B cell (primary cell): ENCODE data around the gene PRKCA. TPM values are rescaled to one million over a fixed set of nuclear protein-coding genes. Genes with fewer than 3 reads are reported as not detected.

Experiments used
- ATAC-seq: fragments of 200-7000 bp; cut with Tn5 transposase; one replicate; pipeline ENCODE4 v1.10.0; 2021; ENCODE audit warnings: low read depth, mild to moderate bottlenecking, moderate number of reproducible peaks, moderate library complexity
- CTCF ChIA-PET: fragments of 350-600 bp; sonication (Branson Sonifier 250); formaldehyde crosslinking; loops from one replicate; lab custom pipeline; 2021; ENCODE audit warnings: antibody characterized with exemption, inconsistent platforms; lab: Charles Lee
- POLR2A ChIA-PET: fragments of 350-600 bp; sonication (Branson Sonifier 250); formaldehyde crosslinking; loops from one replicate; lab custom pipeline; 2021; ENCODE audit warnings: antibody characterized with exemption; lab: Charles Lee
- DNase-seq: peaks from one replicate; pipeline ENCODE4 v3.0.0; 2013
- H2AFZ ChIP-seq: 2 replicates; pipeline ENCODE4 v1.6.1; 2012; ENCODE audit warnings: mild to moderate bottlenecking, low read depth, low read length; ENCODE audit not compliant: insufficient read depth, poor library complexity, severe bottlenecking
- H3K27ac ChIP-seq, 2 donors: 1 replicate in 1 of 2; 2 replicates in 1 of 2; pipeline ENCODE4 v1.5.1; 2012 to 2013; ENCODE audit warnings: low read length in 2 of 2, mild to moderate bottlenecking in 2 of 2, moderate library complexity in 1 of 2
- H3K27me3 ChIP-seq, 4 experiments: fragments of 200-600 bp in 1 of 4; sonication (generic) in 1 of 4; replicated peaks in 1 of 4; 1 replicate in 2 of 4; 2 replicates in 2 of 4; pipeline versions ENCODE4 v1.6.1 to v1.7.0; 2013 to 2016; ENCODE audit warnings: low read length in 3 of 4, mild to moderate bottlenecking in 2 of 4, mixed read lengths in 1 of 4, moderate library complexity in 1 of 4; ENCODE audit not compliant: insufficient read depth in 4 of 4, control insufficient read depth in 3 of 4; ENCODE audit errors: control extremely low read depth in 1 of 4
- H3K36me3 ChIP-seq, 2 experiments: replicated peaks in 1 of 2; 1 replicate in 1 of 2; 2 replicates in 1 of 2; pipeline versions ENCODE4 v1.6.1 to v1.7.1; 2013; ENCODE audit warnings: low read length in 1 of 2; ENCODE audit not compliant: insufficient read depth in 2 of 2, control insufficient read depth in 1 of 2; ENCODE audit errors: control extremely low read depth in 1 of 2, extremely low read depth in 1 of 2
- H3K4me1 ChIP-seq, 2 donors: fragments of 200-600 bp in 1 of 2; sonication (generic) in 1 of 2; 1 replicate in 1 of 2; 2 replicates in 1 of 2; pipeline versions ENCODE4 v1.5.1 to v1.6.1; 2013 to 2017; ENCODE audit warnings: low read length in 2 of 2; ENCODE audit not compliant: control insufficient read depth in 2 of 2, insufficient read depth in 2 of 2
- H3K4me2 ChIP-seq: replicated peaks from 2 replicates; pipeline ENCODE3; 2012; ENCODE audit warnings: mild to moderate bottlenecking, low read depth, low read length; ENCODE audit not compliant: poor library complexity, severe bottlenecking
- H3K4me3 ChIP-seq, 5 experiments: fragments of 200-600 bp in 1 of 5; sonication (generic) in 1 of 5; 1 replicate in 3 of 5; 2 replicates in 2 of 5; pipeline versions ENCODE4 v1.5.1 to v1.7.0; 2011 to 2016; ENCODE audit warnings: low read length in 4 of 5, mild to moderate bottlenecking in 4 of 5, low read depth in 2 of 5, control low read depth in 1 of 5, moderate library complexity in 1 of 5; ENCODE audit not compliant: insufficient read depth in 1 of 5; ENCODE audit errors: control extremely low read depth in 1 of 5, extremely low read depth in 1 of 5
- H3K79me2 ChIP-seq: fragments of 200-600 bp; sonication (generic); one replicate; pipeline ENCODE4 v1.6.0; 2016; ENCODE audit warnings: low read length; ENCODE audit not compliant: control insufficient read depth, insufficient read depth
- H3K9ac ChIP-seq: fragments of 200-600 bp; sonication (generic); 2 replicates; pipeline ENCODE4 v1.6.1; 2017; ENCODE audit warnings: mild to moderate bottlenecking, low read length, moderate library complexity
- H3K9me3 ChIP-seq, 3 donors: one replicate each; pipeline versions ENCODE4 v1.6.1 to v1.7.1; 2013; ENCODE audit warnings: low read length in 2 of 3; ENCODE audit not compliant: control insufficient read depth in 2 of 3, insufficient read depth in 1 of 3; ENCODE audit errors: control extremely low read depth in 1 of 3
- H4K20me1 ChIP-seq: 2 replicates; pipeline ENCODE4 v1.6.0; 2012; ENCODE audit warnings: mild to moderate bottlenecking, low read length; ENCODE audit not compliant: insufficient read depth, control insufficient read depth, poor library complexity, severe bottlenecking
- H3K27ac Mint-ChIP-seq: one replicate; pipeline ENCODE4 v1.8.0; 2021; ENCODE audit warnings: mixed read lengths
- H3K27me3 Mint-ChIP-seq: one replicate; pipeline ENCODE4 v1.8.0; 2021; ENCODE audit warnings: mixed read lengths
- H3K4me1 Mint-ChIP-seq: one replicate; pipeline ENCODE4 v1.8.0; 2021; ENCODE audit warnings: mixed read lengths
- H3K4me3 Mint-ChIP-seq: one replicate; pipeline ENCODE4 v1.8.0; 2021; ENCODE audit warnings: mixed read lengths
- H3K9me3 Mint-ChIP-seq: one replicate; pipeline ENCODE4 v1.8.0; 2022; ENCODE audit warnings: mixed read lengths; ENCODE audit not compliant: insufficient read depth
- EZH2 ChIP-seq: IDR thresholded peaks from 2 replicates; pipeline ENCODE4 v1.6.1; 2012; ENCODE audit warnings: borderline replicate concordance, low read depth, mild to moderate bottlenecking, moderate library complexity, low read length; ENCODE audit not compliant: insufficient read depth, poor library complexity, severe bottlenecking
- WGBS: methylation state at CpG from one replicate; pipeline ENCODE4 v1.1.5; 2013; ENCODE audit warnings: missing lambda C conversion rate; ENCODE audit not compliant: insufficient coverage; 5-methylcytosine and 5-hydroxymethylcytosine counted together
- intact Hi-C: fragments of 100-400 bp; cut with micrococcal nuclease; formaldehyde crosslinking; loops from one replicate; pipeline ENCODE4 v1.10.0; 2022
- polyA plus RNA-seq: library from polyadenylated mRNA; depleted of rRNA; stranded (reverse); fragments of >200 nt; gene quantifications from 2 replicates; pipeline ENCODE4 v1.2.3, GENCODE V29; 2012
- total RNA-seq, 2 donors: library from RNA; stranded (reverse); fragments of 120-200 nt in 1 of 2; gene quantifications; 1 replicate in 1 of 2; 2 replicates in 1 of 2; pipeline versions ENCODE4 v1.2.3 to v1.2.4, GENCODE V29; 2013 to 2022
- TF ChIP-seq, protein P1 (sequence below): fragments of 200-600 bp; IDR thresholded peaks from one replicate; pipeline ENCODE4 v1.8.0; 2022; ENCODE audit warnings: antibody characterized with exemption, mild to moderate bottlenecking

The PRKCA gene
- total and polyA plus RNA-seq, 2 donors (not counting 1 experiment from before 2014, with no cell fraction given) = 0.33 to 7.7 TPM

DNA sequence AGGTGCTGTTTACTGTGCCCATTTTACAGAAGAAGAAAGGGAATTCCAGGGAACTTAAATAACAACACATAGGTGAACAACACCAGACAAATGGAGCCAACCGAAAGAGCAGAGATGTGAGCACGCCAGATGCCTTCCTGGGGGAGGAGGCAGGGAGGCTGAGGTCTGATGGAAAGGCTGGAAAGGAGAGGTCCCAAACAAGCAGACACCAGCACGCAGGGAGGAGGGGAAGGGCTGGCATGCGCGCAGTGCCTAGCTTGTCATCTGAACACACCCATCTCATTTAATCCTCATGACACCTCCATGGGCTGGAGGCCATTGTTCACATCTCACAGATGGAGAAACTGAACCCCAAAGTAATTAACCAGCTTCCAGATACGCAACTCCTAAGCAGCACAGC is 511.6 kb downstream of the PRKCA start:
- H3K27me3 ChIP-seq = peaks cover 0 to 4% (median 0%) of the 10 kb centered on the region in 4 experiments
- CTCF ChIA-PET = no interaction called here
- ATAC-seq = no peak

DNA sequence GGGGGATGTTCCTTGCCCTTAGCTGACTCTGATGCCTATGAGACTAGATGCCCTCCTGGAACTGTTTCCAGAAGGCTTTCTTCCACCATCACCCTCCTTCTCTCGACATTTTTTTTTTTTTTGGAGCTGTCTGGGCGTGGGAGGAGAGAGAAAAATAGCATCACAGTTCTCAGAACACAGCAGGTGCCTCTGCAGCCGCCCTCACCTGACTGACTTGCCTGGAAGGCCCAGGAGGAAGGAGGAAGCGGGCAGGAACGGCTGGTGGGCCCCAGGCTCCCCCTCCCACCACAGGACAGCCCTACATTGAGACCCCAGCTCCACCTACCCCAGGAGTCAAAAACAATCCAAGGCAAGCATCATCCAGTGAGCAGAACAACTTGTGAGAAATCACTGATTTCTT is 512.2 kb downstream of the PRKCA start:
- Histone ChIP-seq H3K27ac (no peak overlapping the region), H4K20me1 (no peaks in the 10 kb centered on the region), H3K79me2 (no peaks in the 10 kb centered on the region), H3K27me3 (peaks cover 0 to under 1% (median 0%) of the 10 kb centered on the region in 4 experiments), H3K36me3 (no peaks in the 10 kb centered on the region), H3K9ac (no peak overlapping the region), H3K4me3 (no peak overlapping the region), H3K4me1 (no peaks in the 10 kb centered on the region), H3K4me2 (no peak overlapping the region), H3K9me3 (peaks cover 0 to 9% (median 4%) of the 10 kb centered on the region in 3 donors), H2AFZ (no peak overlapping the region)
- H3K27ac Mint-ChIP-seq = no peak overlapping the region
- no peak for DNase-seq
- intact Hi-C loops = no loop called here
- TF ChIP-seq EZH2 = no peak
- TF ChIP-seq, protein P1, sequence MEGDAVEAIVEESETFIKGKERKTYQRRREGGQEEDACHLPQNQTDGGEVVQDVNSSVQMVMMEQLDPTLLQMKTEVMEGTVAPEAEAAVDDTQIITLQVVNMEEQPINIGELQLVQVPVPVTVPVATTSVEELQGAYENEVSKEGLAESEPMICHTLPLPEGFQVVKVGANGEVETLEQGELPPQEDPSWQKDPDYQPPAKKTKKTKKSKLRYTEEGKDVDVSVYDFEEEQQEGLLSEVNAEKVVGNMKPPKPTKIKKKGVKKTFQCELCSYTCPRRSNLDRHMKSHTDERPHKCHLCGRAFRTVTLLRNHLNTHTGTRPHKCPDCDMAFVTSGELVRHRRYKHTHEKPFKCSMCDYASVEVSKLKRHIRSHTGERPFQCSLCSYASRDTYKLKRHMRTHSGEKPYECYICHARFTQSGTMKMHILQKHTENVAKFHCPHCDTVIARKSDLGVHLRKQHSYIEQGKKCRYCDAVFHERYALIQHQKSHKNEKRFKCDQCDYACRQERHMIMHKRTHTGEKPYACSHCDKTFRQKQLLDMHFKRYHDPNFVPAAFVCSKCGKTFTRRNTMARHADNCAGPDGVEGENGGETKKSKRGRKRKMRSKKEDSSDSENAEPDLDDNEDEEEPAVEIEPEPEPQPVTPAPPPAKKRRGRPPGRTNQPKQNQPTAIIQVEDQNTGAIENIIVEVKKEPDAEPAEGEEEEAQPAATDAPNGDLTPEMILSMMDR = no peak
- POLR2A ChIA-PET = no interaction called here
- H3K4me3 Mint-ChIP-seq = no peak overlapping the region
- H3K9me3 Mint-ChIP-seq = no peaks in the 10 kb centered on the region
- WGBS = 40% methylated on average over 3 of the region's 5 CpGs
- ATAC-seq = no peak
- H3K27me3 Mint-ChIP-seq = peaks cover 25% of the 10 kb centered on the region
- CTCF ChIA-PET = no interaction called here
- no peaks in the 10 kb centered on the region for H3K4me1 Mint-ChIP-seq

More for the DNA sequence above, 511.6 kb downstream of the PRKCA start:
- Histone ChIP-seq H3K79me2 (no peaks in the 10 kb centered on the region), H3K4me3 (no peak overlapping the region), H2AFZ (no peak overlapping the region), H3K4me2 (no peak overlapping the region), H3K27ac (no peak overlapping the region), H3K9ac (no peak overlapping the region), H3K36me3 (no peaks in the 10 kb centered on the region), H4K20me1 (no peaks in the 10 kb centered on the region), H3K9me3 (peaks cover 0 to 9% (median 4%) of the 10 kb centered on the region in 3 donors), H3K4me1 (no peaks in the 10 kb centered on the region)
- no peak for DNase-seq
- no peak for TF ChIP-seq EZH2
- TF ChIP-seq, protein P1 = no peak
- Mint-ChIP-seq H3K4me1 (no peaks in the 10 kb centered on the region), H3K27ac (no peak overlapping the region), H3K27me3 (peaks cover 25% of the 10 kb centered on the region), H3K4me3 (no peak overlapping the region), H3K9me3 (no peaks in the 10 kb centered on the region)
- intact Hi-C loops = no loop called here
- WGBS = 80% methylated on average over 1 of the region's 6 CpGs
- POLR2A ChIA-PET = no interaction called here
